KOPT-K1 (cell line): ENCODE data around the gene ALG9.

Experiments
- H3K27ac ChIP-seq: fragments of 200-600 bp; sonication (generic); 2 replicates; pipeline ENCODE4 v1.5.1; 2016; ENCODE audit warnings: antibody characterized with exemption, mild to moderate bottlenecking, low read depth, low read length; ENCODE audit not compliant: poor library complexity, severe bottlenecking
- H3K36me3 ChIP-seq: fragments of 200-600 bp; sonication (generic); 2 replicates; pipeline ENCODE4 v1.5.1; 2017; ENCODE audit warnings: antibody characterized with exemption, mild to moderate bottlenecking, low read length, moderate library complexity; ENCODE audit not compliant: insufficient read depth
- H3K9me3 ChIP-seq: fragments of 200-600 bp; sonication (generic); 2 replicates; pipeline ENCODE4 v1.5.1; 2017; ENCODE audit warnings: antibody characterized with exemption, low read length, mild to moderate bottlenecking; ENCODE audit not compliant: insufficient read depth, poor library complexity, severe bottlenecking

The ALG9 gene

GRCh38 chr11:111762981-111763643, 108.3 kb downstream of the ALG9 start:
- H3K36me3 ChIP-seq: peaks cover 67% of the 10 kb centered on the region
- H3K27ac ChIP-seq: no peak overlapping the region
- H3K9me3 ChIP-seq: no peaks in the 10 kb centered on the region

GRCh38 chr11:111762526-111762925, 108.9 kb downstream of the ALG9 start:
- no peak overlapping the region for H3K27ac ChIP-seq
- H3K36me3 ChIP-seq: peaks cover 73% of the 10 kb centered on the region
- no peaks in the 10 kb centered on the region for H3K9me3 ChIP-seq

- peaks cover 87% of the 10 kb centered on the region for H3K36me3 ChIP-seq
- H3K27ac ChIP-seq: no peak overlapping the region
- no peaks in the 10 kb centered on the region for H3K9me3 ChIP-seq
These were observed 110.3 kb downstream of the ALG9 start for GRCh38 chr11:111761036-111761435.

GRCh38 chr11:111759778-111760407, 111.5 kb downstream of the ALG9 start:
- Histone ChIP-seq H3K27ac (no peak overlapping the region), H3K36me3 (peaks cover 99% of the 10 kb centered on the region), H3K9me3 (no peaks in the 10 kb centered on the region)

- Histone ChIP-seq H3K36me3 (peaks cover 99% of the 10 kb centered on the region), H3K27ac (no peak overlapping the region), H3K9me3 (no peaks in the 10 kb centered on the region)
These were observed 112.0 kb downstream of the ALG9 start for GRCh38 chr11:111759376-111759775.

GRCh38 chr11:111756097-111756496, 115.3 kb downstream of the ALG9 start:
- Histone ChIP-seq H3K36me3 (peaks cover 99% of the 10 kb centered on the region), H3K27ac (no peak overlapping the region), H3K9me3 (no peaks in the 10 kb centered on the region)

- Histone ChIP-seq H3K27ac (no peak overlapping the region), H3K9me3 (no peaks in the 10 kb centered on the region), H3K36me3 (peaks cover 100% of the 10 kb centered on the region)
These were observed 121.7 kb downstream of the ALG9 start for GRCh38 chr11:111749646-111750045.

GRCh38 chr11:111748035-111748804, 123.2 kb downstream of the ALG9 start:
- Histone ChIP-seq H3K27ac (no peak overlapping the region), H3K36me3 (peaks cover 100% of the 10 kb centered on the region), H3K9me3 (no peaks in the 10 kb centered on the region)

- Histone ChIP-seq H3K9me3 (no peaks in the 10 kb centered on the region), H3K36me3 (peaks cover 100% of the 10 kb centered on the region), H3K27ac (no peak overlapping the region)
These were observed 125.5 kb downstream of the ALG9 start for GRCh38 chr11:111745719-111746504.

- H3K36me3 ChIP-seq: peaks cover 99% of the 10 kb centered on the region
- no peak overlapping the region for H3K27ac ChIP-seq
- H3K9me3 ChIP-seq: no peaks in the 10 kb centered on the region
These were observed 127.7 kb downstream of the ALG9 start for GRCh38 chr11:111743700-111744099.

- Histone ChIP-seq H3K36me3 (peaks cover 99% of the 10 kb centered on the region), H3K27ac (no peak overlapping the region), H3K9me3 (no peaks in the 10 kb centered on the region)
These were observed 129.6 kb downstream of the ALG9 start for GRCh38 chr11:111741751-111742150.

GRCh38 chr11:111739299-111739698, 132.1 kb downstream of the ALG9 start:
- Histone ChIP-seq H3K27ac (no peak overlapping the region), H3K36me3 (peaks cover 92% of the 10 kb centered on the region), H3K9me3 (no peaks in the 10 kb centered on the region)

- no peaks in the 10 kb centered on the region for H3K9me3 ChIP-seq
- no peak overlapping the region for H3K27ac ChIP-seq
- peaks cover 75% of the 10 kb centered on the region for H3K36me3 ChIP-seq
These were observed 133.8 kb downstream of the ALG9 start for GRCh38 chr11:111737444-111738210.

GRCh38 chr11:111736621-111737443, 134.5 kb downstream of the ALG9 start:
- H3K27ac ChIP-seq: no peak overlapping the region
- H3K36me3 ChIP-seq: peaks cover 67% of the 10 kb centered on the region
- H3K9me3 ChIP-seq: no peaks in the 10 kb centered on the region
